HG02938 (cell line): ENCODE data around the gene KCNMA1.

ENCODE experiments used
- ATAC-seq: cut with Tn5 transposase; IDR thresholded peaks from one replicate; pipeline ENCODE4 v1.9.1; 2021; ENCODE audit warnings: mild to moderate bottlenecking, moderate library complexity; ENCODE audit not compliant: unreplicated experiment

Gene KCNMA1

DNA sequence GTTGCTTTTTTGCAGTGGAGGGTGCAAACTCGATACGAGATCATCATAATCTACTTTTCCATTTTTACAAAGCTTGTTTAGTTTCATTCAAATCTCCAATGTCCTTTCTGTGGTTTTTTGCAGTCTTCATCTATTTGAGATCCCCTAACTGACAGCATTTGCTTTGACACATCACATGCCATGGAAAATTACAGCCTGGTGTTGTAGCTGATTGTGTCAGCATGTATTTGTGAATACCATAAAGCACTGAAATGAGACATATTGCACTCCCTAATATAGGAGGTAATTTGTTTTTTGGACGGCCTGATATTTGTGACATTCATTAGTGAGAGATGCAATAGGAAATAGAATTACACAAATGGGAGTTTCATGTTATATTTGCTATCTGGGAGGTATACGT lies 620.8 kb downstream of the KCNMA1 start:
- ATAC-seq, result no peak

GRCh38 chr10:77016278-77016815 lies 621.3 kb downstream of the KCNMA1 start:
- no peak for ATAC-seq

DNA sequence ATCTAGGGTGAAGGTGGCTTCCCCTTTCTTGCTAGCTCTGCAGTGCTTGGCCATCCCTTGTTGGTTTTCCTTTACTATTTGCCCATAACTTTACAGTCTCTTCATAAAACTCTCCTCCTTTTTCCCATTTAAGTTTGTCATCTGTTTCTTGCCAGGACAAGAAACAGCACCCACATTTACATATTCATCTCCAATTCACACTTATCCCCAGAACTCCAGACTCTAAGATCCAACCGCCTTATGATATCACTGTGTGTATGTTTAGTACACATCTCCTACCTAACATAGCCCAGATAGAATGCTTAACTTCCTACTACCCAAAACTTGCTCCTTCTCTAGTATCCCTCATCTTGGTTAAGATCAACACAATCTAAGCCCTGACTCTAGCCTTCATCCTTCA lies 622.2 kb downstream of the KCNMA1 start:
- no peak for ATAC-seq

GRCh38 chr10:77012812-77013500 lies 624.7 kb downstream of the KCNMA1 start:
- no peak for ATAC-seq

GRCh38 chr10:77011874-77012811 lies 625.5 kb downstream of the KCNMA1 start:
- no peak for ATAC-seq

DNA sequence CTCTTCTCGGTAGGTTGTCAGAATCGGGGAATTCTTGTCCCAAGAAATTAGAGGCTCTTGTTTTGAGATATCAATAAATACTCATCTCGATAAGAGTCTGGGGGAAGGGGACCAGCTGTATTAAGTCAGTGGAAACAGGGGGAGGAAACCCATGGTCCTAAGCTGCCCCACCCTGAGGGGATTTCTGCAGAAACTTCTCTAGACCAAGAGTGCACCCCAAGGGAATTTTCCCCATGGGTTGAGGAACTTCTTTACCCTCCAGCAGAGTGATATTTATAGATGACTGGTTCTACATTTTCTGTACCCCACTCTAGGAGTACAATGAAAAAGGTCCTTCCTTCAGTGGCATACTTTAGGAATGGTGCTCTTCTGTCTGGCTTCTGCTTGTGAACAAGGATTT lies 627.2 kb downstream of the KCNMA1 start:
- ATAC-seq, result no peak

- peak; percentile 96 for ATAC-seq
Observed at GRCh38 chr10:77007834-77008233, 629.8 kb downstream of the KCNMA1 start.

DNA sequence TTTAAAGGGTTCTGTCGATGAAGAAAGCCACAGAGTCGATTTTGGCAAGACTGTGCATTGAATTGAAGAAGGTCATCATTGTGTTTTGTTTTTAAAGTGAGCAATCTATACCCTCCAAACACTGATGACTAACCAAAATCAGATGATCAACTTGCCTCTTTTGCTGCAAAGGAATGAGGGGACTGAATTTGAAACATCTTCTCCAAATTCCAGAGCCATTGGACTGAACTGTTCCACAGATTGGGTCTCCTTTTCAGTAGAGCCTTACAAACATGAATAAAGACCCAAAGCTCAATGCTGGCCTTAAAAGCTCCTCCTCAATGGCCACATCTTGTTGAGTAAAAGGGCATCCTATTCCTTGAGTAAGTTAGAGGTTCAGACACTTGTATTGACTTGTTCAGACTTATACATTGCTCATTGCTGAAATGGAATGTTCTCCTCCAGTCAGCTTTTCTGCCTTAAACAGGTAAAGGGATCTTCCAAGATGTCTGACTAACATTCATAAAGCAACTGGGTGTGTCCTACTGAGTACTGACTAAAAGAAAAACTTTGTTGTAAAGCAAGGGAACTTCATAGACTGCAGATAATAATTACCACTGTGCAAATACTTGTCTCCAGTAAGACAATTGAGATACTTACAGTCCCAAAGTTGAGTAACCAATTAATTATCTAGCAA lies 630.6 kb downstream of the KCNMA1 start:
- ATAC-seq, result no peak

GRCh38 chr10:77005871-77006270 lies 631.7 kb downstream of the KCNMA1 start:
- ATAC-seq, result no peak

DNA sequence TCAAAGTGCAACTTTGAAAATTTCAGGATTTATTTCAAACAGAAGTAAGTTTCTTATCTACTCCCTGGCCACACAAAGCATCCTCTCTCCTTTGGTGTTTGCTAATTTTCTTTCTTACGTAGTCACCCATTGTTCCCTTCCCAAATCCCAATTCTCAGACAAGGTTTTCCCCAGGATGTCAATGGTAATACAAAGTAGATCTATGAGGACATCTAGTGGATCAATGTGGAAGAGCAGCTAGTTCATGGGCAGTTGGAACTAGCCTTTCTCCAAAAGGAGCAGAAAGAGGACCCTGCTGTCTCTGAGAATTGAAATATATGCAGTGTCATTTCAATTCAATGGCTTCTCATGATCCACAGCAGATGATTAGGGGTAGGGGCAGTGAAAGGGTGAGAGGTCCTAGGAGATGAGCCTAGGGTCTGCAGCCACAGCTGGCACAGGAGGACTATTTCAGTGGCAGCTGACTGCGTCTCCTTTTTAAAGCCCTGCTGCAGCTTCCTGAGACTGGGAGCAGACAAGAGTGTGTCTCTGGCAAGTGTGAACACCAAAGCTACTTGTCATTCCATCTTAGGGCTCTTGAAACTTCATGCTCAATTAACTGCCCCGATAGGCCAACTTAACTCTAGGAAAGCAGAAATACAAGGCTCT lies 632.6 kb downstream of the KCNMA1 start:
- ATAC-seq, result no peak

GRCh38 chr10:77002872-77003271 lies 634.7 kb downstream of the KCNMA1 start:
- no peak for ATAC-seq

- ATAC-seq, result no peak
Observed at GRCh38 chr10:77001206-77001605, 636.4 kb downstream of the KCNMA1 start.

DNA sequence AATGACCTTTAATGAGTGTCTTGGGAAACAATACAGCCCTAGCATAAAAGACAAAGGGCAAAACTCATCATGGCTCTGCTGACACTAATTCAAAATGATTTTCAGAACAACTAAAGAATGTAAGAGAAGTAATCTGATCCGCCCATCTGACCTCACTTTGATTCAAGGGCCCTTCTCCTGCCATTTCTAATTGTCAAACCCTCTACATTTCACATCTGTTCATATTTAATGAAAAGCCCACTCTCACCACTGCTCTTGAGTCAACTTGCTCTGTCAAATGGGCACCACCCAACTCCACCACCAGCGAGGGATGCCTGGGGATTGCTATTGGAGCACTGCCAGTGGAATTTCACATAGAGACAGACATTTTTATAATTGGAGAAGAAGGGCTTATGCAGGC lies 639.2 kb downstream of the KCNMA1 start:
- no peak for ATAC-seq

- no peak for ATAC-seq
Observed at GRCh38 chr10:76997631-76998030, 640.0 kb downstream of the KCNMA1 start.

GRCh38 chr10:76995023-76995422 lies 642.6 kb downstream of the KCNMA1 start:
- ATAC-seq, result no peak

- ATAC-seq, result no peak
Observed at GRCh38 chr10:76993213-76993612, 644.4 kb downstream of the KCNMA1 start.

- no peak for ATAC-seq
Observed at GRCh38 chr10:76992467-76992866, 645.1 kb downstream of the KCNMA1 start.

DNA sequence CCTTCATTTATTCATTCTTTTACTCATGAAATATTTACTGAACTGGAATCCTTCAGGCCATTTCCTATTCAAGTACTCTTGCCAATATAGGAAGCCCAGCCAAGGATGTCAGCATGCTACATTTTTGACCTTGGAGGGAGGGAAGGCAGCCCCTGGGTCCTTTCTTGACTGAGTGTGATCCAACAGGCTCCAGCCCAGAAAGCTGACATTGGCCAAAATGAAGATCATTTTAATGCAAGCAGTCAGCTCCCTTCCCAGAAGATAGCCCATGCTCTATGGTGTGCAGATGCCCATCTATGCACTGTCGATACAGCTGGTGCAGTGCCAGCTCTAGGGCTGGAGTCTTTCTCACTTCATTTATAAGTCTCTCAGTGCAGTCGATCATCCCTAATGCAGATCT lies 646.0 kb downstream of the KCNMA1 start:
- no peak for ATAC-seq

GRCh38 chr10:76990561-76990960 lies 647.0 kb downstream of the KCNMA1 start:
- no peak for ATAC-seq

GRCh38 chr10:76984559-76985443 lies 652.8 kb downstream of the KCNMA1 start:
- ATAC-seq, result peak; percentile 90
